Activated CD8-positive, alpha-beta memory T cell treated with anti-CD3 and anti-CD28 coated beads for 4 hours (primary cell): ENCODE data around the gene ACAT2.
"Not testable (repeated sequence)": the region's sequence is repeated elsewhere in the genome, so short reads cannot be mapped to it uniquely, and the experiment has no call there.

Experiments
- DNase-seq, 2 donors: peaks; one replicate each; pipeline ENCODE4 v3.0.0-alpha.2; 2020; ENCODE audit warnings: low read depth in 2 of 2

Gene ACAT2

DNA sequence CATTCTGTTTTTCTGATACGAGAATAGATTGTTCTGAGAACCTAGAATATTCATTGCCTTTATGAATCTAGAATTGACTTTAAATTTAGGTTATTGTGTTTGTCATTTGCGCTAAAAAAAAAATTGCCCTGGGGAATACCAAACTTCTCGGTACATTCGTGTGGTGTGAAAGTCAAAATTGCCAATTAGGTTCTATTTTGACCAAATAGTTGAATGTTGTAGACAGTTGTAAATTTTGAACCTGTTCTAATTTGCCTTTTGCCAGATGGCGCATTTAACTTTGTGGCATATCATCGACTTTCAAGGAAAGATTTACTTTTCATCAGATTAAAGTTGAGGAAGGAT, 31.5 kb upstream of the ACAT2 start:
- no peak for DNase-seq

DNA sequence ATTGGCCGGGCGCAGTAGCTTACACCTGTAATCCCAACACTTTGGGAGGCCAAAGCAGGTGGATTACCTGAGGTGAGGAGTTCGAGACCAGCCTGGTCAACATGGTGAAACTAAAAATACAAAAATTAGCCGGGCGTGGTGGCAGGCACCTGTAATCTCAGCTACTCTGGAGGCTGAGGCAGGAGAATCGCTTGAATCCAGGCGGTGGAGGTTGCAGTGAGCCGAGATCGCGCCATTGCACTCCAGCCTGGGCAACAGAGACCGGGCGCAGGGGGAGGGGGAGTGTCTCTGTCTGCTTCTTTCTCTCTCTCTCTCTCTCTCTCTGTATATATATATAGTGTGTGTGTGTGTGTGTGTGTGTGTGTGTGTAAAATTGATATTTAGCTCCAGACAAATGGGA, 29.3 kb upstream of the ACAT2 start:
- DNase-seq = not testable (repeated sequence)

DNA sequence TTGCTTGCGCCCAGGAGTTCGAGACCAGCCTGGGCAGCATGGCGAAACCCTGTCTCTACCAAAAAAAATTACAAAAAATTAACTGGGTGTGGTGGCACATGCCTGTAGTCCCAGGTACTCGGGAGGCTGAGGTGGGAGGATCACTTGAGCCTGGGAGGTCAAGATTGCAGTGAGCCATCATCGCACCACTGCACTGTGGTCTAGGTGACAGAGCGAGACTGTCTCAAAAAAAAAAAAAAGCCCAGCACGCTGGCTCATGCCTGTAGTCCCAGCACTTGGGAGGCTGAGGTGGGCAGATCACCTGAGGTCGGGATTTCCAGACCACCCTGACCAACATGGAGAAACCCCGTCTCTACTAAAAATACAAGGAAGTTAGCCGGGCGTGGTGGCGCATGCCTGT, 28.4 kb upstream of the ACAT2 start:
- not testable (repeated sequence) for DNase-seq

DNA sequence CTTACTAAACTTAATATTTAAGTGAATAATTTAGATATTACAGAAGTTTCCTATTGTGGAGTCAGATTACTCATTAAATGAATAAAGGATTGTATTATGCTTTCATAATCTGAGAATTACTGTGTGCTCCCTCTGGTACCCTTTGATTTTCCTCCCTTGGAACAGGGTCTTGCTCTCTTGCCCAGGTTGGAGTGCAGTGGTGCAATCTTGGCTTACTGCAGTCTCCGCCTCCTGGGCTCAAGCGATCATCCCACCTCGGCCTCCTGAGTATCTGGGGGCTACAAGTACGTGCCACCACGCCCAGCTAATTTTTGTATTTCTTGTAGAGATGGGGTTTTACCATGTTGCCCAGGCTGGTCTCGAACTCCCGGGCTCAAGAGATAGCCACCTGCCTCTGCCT, 24.9 kb upstream of the ACAT2 start:
- DNase-seq = no peak

DNA sequence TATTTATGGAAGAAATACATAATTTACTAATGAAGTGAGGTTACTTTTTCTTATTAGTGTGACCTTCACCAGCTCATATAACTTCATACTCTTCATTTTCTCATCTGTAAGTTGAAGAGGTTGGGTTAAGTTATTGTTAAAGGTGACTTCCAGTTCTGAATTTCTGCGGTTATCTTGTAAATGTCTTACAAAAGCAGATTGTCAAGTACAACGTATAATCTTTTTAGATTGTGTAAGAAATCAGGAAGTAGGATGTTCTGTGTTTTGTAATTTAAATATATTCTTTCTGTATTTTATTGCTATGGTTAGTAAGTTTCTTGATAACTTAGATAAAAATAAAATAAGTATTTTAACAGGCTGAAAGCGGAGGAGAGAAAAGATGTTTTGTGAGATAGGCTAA, 22.5 kb upstream of the ACAT2 start:
- DNase-seq = no peak

DNA sequence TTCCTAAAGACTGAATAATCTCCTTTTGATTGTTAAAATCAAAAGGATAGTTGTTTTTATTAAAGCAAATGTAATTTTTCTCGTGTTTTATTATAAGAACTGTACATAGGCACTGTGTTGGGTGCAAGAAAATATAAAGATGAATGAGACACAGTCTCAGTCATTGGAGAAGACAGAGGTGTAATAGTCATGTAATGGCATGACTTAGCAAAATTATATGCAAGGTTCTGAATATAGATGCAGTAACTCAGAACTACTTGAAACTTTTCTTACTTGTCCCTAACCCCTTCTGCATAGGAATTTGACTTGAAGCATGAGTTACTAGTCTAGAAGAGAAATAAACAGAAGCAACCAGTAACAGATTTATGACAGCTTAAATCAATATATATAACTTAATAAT, 19.7 kb upstream of the ACAT2 start:
- DNase-seq = no peak

DNA sequence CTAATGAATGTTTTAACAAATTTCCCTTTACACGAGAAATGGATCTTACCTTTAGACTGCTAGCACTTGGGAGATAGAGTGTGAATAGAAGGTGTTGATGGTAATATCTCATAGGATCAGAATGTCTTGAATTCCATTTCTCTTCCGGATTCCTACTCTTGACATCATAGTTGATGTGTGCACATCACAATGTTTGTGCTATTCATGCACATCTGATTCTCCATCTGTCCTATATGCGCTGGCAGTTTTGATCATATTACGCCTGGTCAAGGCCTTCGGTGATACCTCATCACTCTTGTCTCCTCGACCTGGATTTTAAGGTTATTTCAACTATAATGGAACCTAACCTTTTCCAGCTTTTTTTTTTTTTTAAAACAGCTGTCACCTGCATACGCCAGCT, 16.8 kb upstream of the ACAT2 start:
- no peak for DNase-seq

DNA sequence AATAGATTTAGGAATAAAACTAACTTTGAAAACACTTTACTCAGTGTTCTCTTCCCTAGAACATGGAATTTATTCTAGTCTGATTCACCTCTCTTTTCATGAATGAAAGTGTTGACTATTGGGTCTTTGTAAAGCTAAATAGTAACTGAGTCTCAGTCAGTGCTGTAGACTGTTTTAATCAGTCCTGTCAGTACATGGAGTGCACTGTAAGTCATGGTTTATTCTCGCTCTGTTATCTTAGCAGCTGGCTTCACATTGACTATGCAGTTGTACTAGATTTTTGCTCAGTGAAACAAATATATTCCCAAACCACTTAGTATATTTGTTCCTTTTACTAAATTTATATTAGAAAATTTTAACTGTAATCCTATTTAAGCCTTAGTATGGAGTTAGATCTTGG, 15.1 kb upstream of the ACAT2 start:
- DNase-seq = no peak

DNA sequence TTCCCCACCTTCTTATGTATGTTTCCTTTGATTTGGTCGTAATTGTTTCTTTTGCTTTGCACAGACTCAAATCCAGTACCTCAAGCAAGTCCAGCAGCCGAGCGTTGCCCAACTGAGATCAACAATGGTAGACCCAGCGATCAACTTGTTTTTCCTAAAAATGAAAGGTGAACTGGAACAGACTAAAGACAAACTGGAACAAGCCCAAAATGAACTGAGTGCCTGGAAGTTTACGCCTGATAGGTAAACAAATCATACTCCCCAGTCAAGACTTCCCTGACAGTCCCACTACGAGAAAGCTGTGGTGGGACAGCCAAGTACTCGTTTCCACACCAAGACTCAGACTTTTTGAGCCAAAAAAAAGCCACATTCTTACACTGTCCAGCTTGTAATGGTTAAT, 13.7 kb upstream of the ACAT2 start:
- not testable (repeated sequence) for DNase-seq

DNA sequence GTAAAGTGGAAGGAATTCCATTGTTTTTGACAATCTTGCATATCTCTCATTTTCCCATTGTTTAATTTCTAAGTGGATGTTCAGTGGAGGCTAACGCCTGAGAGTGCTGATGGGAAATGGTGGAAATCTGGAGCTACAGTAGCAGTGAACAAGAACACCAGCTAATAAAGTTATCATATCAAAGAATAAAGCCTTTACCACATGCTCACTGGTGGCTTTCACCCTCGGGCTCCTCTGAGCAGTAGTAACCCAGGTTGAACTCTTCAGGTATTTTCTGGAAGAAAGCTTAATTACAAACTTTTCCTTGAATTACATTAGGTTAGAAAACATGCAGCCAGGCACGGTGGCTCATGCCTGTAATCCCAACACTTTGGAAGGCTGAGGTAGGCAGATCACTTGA, 10.4 kb upstream of the ACAT2 start:
- no peak for DNase-seq

DNA sequence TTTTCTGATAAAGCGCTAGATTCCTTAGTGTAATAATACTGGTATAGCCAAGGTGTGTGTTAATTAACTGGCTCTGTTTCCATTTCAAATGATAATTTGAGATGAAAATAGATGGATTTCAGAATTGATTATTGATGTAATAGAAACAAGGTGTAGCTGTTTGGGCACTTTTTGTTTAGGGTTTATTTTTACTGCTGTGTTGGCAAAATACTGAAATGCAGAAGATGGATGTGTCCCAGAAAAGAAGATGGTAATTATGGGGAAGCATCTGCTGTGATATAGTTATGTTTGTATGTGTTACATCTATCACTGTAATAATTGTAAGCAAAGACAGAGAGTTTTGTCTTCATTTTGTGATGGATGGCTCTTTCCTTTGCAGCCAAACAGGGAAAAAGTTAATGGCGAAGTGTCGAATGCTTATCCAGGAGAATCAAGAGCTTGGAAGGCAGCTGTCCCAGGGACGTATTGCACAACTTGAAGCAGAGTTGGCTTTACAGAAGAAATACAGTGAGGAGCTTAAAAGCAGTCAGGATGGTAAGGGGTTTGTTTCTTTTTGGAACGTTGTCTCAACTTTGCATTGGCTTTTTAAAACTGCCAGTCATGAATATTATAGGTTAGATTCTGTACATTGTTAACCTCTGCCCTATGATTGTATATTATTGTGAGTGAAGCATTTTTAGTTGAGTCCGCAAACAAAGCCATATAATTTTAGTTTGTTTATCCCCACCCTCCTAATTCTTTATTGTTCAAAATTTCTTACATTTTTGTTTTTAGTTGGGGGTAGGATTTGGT, 8.6 kb upstream of the ACAT2 start:
- DNase-seq = no peak

DNA sequence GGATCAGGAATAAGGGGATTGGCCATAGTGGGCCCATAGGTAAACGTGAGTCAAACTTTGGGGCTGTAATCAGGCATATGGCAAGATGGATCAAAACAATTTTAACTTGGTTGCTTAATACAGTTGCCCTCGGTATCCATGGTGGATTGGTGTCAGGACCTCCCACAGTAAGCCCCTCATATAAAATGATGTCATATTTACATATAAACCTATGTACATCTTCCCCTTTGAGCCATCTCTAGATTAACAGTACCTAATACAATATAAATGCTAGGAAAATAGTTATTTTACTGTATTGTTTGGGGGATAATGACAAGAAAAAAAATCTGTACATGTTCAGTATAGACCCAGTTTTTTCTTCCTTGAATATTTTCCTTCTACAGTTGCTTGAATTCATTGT, 7.4 kb upstream of the ACAT2 start:
- DNase-seq = no peak

DNA sequence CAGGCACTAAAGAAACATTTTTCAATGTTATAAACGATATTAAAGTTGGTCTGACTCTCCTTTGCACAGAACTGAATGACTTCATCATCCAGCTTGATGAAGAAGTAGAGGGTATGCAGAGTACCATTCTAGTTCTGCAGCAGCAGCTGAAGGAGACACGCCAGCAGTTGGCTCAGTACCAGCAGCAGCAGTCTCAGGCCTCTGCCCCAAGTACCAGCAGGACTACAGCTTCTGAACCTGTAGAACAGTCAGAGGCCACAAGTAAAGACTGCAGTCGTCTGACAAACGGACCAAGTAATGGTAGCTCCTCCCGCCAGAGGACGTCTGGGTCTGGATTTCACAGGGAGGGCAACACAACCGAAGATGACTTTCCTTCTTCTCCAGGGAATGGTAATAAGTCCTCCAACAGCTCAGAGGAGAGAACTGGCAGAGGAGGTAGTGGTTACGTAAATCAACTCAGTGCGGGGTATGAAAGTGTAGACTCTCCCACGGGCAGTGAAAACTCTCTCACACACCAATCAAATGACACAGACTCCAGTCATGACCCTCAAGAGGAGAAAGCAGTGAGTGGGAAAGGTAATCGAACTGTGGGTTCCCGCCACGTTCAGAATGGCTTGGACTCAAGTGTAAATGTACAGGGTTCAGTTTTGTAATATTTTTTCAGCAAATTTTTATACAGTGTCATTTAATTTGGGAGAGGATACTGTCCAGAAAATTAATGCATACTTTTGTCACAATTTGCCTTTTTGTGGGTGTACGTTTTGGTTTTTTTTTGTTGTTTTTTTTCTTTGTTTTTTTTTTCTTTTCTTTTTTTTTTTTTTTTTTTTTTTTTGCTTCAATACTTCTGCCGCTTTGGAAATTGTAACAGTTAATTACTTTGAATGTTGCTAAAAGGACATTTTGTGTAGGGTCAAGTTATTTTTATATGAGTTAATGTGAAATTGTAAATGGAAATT, 6.6 kb upstream of the ACAT2 start:
- DNase-seq = no peak

DNA sequence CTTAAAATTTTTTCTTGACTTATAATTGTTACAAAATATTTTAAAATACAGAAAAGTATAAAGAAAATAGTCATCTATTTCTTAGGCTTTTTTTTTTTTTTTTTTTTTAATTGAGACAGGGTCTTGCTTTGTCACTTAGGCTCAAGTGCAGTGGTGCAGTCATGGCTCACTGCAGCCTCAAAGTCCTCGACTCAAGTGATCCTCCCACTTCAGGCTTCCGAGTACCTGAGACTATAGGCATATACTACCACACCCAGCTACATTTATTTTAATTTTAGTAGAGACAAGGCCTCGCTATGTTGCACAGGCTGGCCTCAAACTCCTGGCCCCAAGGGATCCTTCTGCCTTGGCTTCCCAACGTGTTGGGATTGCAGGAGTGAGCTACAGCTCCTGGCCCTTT, 5.3 kb upstream of the ACAT2 start:
- no peak for DNase-seq

DNA sequence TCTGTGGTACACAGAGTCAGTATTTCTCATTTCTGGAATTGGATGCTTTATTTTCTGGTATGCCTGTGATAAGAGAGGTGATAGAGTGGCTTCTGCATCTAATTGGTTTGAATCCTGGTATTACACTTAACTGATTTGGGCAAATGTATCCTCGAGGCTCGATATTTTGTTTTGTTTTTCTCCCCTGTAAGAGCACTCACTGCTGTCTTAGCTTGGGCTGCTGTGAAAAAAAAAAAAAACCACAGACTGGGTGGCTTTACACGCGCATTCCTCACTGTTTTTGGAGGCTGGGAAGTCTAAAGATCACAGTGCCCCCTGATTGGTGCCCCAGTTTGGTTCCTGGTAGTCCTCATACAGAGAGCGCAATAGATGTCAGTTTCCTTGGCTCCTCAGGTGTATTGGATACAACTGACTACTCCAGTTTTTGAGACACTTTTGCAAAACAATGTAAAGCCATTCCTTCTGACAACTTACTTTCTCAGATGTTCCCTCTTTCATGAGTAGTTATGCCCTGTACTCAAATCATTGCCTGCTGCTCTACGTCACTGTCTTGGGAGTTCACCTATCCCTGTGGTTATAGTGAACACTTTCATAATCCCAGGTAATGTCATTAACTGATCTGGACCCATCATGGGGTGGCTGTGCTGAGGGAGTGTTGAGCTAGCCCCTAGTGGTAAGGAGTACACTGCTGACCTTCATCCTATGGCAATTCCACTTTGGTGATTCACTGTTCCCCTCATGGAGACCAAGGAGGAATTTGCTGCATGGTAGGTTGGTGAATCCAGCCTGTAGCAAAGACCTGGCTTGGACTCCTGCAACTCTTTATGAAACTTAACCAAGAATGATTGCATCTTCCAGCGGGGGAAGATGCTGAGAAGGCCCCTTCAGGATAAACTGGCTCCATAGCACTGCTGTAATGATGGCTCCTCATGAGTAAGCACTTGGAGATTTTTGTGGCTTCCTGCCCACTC, 3.5 kb upstream of the ACAT2 start:
- DNase-seq = no peak

DNA sequence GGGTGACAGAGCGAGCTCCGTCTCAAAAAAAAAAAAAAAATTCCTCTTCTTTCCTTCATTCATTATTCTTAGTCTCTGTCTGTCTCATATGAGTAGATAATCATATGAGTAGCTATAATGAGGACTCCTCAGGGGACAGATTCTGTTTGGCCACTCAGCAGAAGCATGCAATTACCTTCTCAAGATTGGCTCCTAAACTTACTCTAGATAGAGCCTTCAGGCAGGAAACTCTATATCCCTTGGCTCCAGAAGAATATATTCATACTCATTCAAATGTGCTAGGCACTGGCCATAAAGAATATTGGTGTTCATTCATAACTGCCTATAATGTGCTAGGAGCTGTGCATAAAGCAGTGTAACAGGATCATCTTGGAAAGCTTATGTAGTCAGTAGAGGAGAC, 2.2 kb upstream of the ACAT2 start:
- no peak for DNase-seq

DNA sequence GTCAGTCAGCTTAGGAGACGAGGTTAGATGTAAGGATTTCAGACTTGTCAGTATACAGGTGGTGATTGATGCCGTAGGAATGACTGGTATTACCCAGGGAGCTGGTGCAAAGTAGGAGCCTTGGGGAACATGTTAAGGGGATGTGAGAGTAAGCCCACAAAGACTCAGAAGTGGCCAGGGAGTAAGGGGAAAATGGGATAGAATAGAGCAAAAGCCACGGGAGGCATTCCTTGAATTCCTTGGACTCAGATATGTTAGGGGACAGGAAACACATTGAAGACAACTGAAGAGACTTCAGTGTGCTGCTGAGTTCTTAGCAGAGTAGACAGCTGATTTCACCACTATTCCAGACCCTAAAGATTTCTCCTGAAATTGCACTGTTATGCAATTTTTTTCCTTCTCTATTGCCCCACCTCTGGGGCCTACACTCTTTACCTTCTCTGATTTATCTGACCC, 1.2 kb upstream of the ACAT2 start:
- no peak for DNase-seq

DNA sequence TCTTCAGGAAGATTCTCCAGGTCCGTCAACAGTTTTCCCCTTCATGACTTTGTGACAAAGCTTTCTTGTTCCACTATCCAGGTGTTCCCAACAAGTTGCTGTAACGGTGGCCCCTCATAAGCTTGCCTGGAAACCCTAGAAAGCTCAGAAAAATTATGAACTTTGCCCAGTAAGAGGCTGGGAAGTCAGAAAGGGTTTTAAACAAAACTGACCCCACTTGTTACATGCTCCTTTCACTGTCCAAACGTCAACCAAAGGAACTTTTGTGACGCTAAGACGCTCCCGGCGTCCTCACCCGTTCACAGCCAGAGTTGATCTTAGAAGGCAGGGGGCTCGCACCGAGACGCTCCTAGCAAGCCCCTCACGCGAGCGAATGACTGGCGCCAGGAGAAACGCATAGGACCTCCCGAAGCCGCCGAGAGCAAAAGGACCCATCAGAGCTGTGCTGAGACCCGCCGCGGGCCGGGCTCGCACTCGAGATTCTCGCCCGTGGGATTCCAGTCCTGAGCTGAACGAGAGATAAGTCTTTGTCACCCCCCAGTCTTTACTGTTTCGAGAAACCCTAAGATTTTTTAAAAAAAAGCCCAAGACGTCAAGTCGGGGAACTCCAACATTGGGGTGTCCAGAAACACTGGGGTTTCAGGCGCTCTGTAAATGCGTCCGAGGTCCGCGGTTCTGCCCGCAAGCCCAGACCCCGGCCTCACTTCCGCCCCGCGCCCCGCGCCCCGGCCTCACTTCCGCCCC, 544 bp upstream of the ACAT2 start:
- peak in 1 of 2 donors; percentile 3 for DNase-seq

DNA sequence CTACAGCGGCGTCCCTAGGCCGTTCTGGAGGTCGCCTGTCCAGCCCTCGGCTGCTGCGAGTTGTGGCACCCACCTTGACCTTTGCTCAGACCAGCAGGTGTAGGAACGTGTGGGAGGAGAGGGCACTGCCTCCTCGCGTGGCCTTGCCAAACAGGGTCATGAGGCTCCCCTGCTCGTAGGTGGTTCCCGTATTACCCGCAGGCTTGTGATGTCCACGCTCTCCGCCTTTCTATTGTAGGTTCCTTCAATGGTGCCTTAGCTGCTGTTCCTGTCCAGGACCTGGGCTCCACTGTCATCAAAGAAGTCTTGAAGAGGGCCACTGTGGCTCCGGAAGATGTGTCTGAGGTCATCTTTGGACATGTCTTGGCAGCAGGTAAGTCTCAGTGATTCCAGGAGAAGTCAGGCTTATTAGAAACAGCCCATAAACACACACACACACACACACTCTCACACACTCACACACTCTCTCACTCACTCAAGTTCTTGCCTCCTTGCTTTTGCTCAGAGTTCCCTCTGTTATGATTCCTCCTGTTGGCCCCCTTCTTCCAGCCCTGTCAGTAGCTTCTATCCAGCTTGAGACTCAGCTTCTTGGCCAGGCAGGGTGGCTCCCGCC, 942 bp downstream of the ACAT2 start:
- DNase-seq = no peak

DNA sequence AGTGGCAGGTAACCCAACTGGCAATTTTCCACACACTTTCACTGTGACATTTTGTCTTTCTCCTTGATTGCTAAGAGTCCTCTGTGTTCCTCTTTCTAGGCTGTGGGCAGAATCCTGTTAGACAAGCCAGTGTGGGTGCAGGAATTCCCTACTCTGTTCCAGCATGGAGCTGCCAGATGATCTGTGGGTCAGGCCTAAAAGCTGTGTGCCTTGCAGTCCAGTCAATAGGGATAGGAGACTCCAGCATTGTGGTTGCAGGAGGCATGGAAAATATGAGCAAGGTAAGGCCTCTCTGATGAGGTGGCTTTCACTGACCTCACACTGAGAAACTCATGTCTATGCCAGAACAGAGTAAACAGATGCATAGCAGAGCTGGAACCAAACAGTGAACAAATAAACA, 5.1 kb downstream of the ACAT2 start:
- DNase-seq = no peak

DNA sequence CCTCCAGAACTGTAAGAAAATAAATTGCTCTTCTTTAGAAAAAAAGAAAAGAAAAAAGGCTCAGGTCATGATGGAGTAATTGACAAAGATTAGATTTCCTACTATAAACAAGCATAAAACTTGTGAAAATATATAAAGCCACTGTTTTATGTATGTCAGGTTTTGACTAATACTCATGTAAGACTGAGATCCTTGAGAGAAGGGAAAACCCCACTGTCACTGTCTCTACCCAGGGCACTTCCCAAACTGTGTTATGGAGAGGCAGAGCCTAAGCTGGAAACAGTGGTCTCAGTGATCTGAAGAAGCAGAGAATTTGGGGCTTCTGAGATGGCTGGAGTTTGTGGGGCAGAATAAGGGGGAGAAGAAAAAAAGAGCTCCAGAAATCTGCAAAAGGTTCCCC, 7.6 kb downstream of the ACAT2 start:
- no peak for DNase-seq
